ENCODE measurements around the gene PNCK. TPM values are rescaled to one million over a fixed set of nuclear protein-coding genes. Genes with fewer than 3 reads are reported as not detected.

Gene PNCK
- total RNA-seq, 1 donor from 2014 or later = 7.6 TPM

- DNase-seq (ENCODE audit: low spot score) = peak; percentile 65
- intact Hi-C loops (cut with DNase I) = no loop called here
These were observed 37.6 kb downstream of the PNCK start for GRCh38 chrX:153635788-153636668.

- intact Hi-C loops (cut with DNase I) = no loop called here
- DNase-seq (ENCODE audit: low spot score) = no peak
These were observed 38.2 kb downstream of the PNCK start for GRCh38 chrX:153635388-153635787.

- intact Hi-C loops (cut with DNase I) = no loop called here
- no peak for DNase-seq (ENCODE audit: low spot score)
These were observed 38.8 kb downstream of the PNCK start for GRCh38 chrX:153634832-153635231.

GRCh38 chrX:153634236-153634635, 39.4 kb downstream of the PNCK start:
- DNase-seq (ENCODE audit: low spot score) = no peak
- intact Hi-C loops (cut with DNase I) = no loop called here

- intact Hi-C loops (cut with DNase I) = no loop called here
- no peak for DNase-seq (ENCODE audit: low spot score)
These were observed 39.9 kb downstream of the PNCK start for GRCh38 chrX:153633607-153634180.

GRCh38 chrX:153633048-153633447, 40.6 kb downstream of the PNCK start:
- intact Hi-C loops (cut with DNase I) = no loop called here
- no peak for DNase-seq (ENCODE audit: low spot score)

- intact Hi-C loops (cut with DNase I) = no loop called here
- no peak for DNase-seq (ENCODE audit: low spot score)
These were observed 41.0 kb downstream of the PNCK start for GRCh38 chrX:153632595-153632946.

- intact Hi-C loops (cut with DNase I) = no loop called here
- DNase-seq (ENCODE audit: low spot score) = no peak
These were observed 41.6 kb downstream of the PNCK start for GRCh38 chrX:153631907-153632594.

- no peak for DNase-seq (ENCODE audit: low spot score)
- intact Hi-C loops (cut with DNase I) = no loop called here
These were observed 42.3 kb downstream of the PNCK start for GRCh38 chrX:153631346-153631745.

GRCh38 chrX:153628665-153629064, 44.9 kb downstream of the PNCK start:
- intact Hi-C loops (cut with DNase I) = no loop called here
- DNase-seq (ENCODE audit: low spot score) = no peak

GRCh38 chrX:153628129-153628528, 45.5 kb downstream of the PNCK start:
- DNase-seq (ENCODE audit: low spot score) = no peak
- intact Hi-C loops (cut with DNase I) = no loop called here

GRCh38 chrX:153627675-153628111, 45.9 kb downstream of the PNCK start:
- intact Hi-C loops (cut with DNase I) = no loop called here
- no peak for DNase-seq (ENCODE audit: low spot score)

GRCh38 chrX:153626863-153627674, 46.5 kb downstream of the PNCK start:
- intact Hi-C loops (cut with DNase I) = no loop called here
- DNase-seq (ENCODE audit: low spot score) = no peak

- intact Hi-C loops (cut with DNase I) = no loop called here
- DNase-seq (ENCODE audit: low spot score) = no peak
These were observed 47.5 kb downstream of the PNCK start for GRCh38 chrX:153626025-153626633.

- no peak for DNase-seq (ENCODE audit: low spot score)
- intact Hi-C loops (cut with DNase I) = no loop called here
These were observed 48.2 kb downstream of the PNCK start for GRCh38 chrX:153625271-153626024.

GRCh38 chrX:153624196-153625091, 49.2 kb downstream of the PNCK start:
- no peak for DNase-seq (ENCODE audit: low spot score)
- intact Hi-C loops (cut with DNase I) = no loop called here

GRCh38 chrX:153623310-153624029, 50.1 kb downstream of the PNCK start:
- intact Hi-C loops (cut with DNase I) = no loop called here
- no peak for DNase-seq (ENCODE audit: low spot score)

Data from cardiac septum (tissue), 1 donor.